Measurements from ENCODE around the gene MAU2.

Gene MAU2

DNA sequence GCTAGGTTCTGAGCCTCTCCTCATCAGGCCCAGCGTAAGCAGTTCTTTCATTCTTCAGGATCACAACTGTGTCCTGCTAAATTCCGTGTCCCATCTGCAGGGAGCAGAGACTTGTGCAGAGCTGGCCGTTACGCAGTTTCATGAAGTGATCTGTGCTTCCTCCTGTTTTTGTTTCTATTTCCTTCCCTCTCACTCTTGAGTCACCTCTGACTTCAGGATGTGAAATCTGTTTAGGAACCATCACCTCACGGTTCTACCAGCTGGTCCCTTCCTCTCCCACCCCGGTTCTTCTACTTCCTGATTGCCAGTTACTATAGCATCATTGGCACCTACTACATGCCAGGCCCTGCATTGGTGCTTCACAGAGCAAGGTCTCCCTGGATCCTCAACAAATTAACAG, 8.5 kb downstream of the MAU2 start:
- H3K4me3 Mint-ChIP-seq: no peak overlapping the region
- H3K27me3 Mint-ChIP-seq: no peaks in the 10 kb centered on the region
- no peaks in the 10 kb centered on the region for H3K9me3 Mint-ChIP-seq
- peaks cover 34% of the 10 kb centered on the region for H3K4me1 Mint-ChIP-seq
- peaks cover 9% of the 10 kb centered on the region for H3K36me3 Mint-ChIP-seq
- peak overlapping the region; percentile 38 for H3K27ac Mint-ChIP-seq

DNA sequence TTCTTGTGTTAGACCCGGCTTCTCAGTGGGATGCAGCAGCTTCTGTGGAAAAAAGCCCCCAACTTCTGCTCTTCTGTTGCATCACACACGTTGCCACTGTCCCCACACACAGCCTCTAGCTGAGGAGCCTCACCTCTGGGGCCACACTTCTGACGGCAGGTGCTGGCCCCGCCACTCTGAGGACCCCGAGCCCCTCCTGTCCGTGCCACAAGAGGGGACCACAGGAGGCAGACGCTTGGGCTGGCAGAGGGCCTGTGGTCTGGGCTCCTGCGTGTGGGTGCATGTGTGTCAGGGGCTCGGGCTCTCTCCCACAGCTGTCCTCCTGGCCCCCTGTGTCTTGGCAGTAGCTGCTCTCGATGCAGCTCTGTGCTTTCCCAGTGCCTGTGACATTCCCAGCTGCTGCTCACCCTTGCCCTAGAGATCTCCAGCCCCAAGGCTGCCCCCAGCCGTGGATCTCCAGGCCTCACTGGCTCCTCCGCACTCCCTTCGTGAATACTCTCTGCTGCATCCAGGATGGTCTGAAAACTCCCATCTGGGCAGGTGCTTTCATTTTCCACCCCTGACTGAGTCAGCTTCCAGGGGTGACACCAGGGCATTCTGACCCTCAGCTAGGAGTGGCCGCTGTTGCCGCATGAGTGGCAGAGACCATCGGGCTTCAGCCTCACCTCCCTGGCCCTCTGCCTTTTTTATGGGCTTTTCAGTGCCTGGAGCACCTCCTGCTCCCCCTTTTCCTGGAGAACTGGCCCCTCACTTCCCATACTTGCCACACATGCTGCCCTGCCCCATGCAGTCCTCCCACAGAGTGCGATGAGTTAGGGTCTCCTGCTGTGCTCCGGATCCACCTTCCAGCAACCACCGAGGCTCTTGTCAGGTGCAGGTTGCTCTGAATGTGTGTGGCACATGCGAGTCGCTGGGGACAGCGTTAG, 13.7 kb downstream of the MAU2 start:
- Mint-ChIP-seq H3K4me1 (peaks cover 5% of the 10 kb centered on the region), H3K9me3 (no peaks in the 10 kb centered on the region), H3K27me3 (no peaks in the 10 kb centered on the region), H3K4me3 (no peak overlapping the region), H3K36me3 (peaks cover 10% of the 10 kb centered on the region), H3K27ac (peak overlapping the region; percentile 6)

DNA sequence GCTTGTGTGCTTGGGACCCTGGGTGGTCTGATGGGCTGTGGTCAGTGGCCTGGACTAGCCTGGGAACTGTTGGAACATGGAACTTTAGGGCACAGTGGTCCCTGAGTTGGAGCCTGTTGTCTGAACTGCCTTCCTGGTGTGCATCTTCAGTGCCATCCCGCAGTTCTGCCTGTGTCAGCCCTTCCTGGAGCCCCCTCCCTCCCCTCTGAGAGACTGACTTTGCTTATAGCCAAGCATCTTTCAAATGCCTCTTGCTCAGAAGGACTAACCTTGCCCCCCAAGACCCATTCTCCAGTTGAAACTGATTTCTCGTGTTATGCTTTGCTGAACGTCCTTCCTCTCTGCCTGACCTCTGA, 14.3 kb downstream of the MAU2 start:
- H3K27ac Mint-ChIP-seq: no peak overlapping the region
- peaks cover 8% of the 10 kb centered on the region for H3K36me3 Mint-ChIP-seq
- no peak overlapping the region for H3K4me3 Mint-ChIP-seq
- no peaks in the 10 kb centered on the region for H3K27me3 Mint-ChIP-seq
- no peaks in the 10 kb centered on the region for H3K9me3 Mint-ChIP-seq
- peaks cover 3% of the 10 kb centered on the region for H3K4me1 Mint-ChIP-seq

DNA sequence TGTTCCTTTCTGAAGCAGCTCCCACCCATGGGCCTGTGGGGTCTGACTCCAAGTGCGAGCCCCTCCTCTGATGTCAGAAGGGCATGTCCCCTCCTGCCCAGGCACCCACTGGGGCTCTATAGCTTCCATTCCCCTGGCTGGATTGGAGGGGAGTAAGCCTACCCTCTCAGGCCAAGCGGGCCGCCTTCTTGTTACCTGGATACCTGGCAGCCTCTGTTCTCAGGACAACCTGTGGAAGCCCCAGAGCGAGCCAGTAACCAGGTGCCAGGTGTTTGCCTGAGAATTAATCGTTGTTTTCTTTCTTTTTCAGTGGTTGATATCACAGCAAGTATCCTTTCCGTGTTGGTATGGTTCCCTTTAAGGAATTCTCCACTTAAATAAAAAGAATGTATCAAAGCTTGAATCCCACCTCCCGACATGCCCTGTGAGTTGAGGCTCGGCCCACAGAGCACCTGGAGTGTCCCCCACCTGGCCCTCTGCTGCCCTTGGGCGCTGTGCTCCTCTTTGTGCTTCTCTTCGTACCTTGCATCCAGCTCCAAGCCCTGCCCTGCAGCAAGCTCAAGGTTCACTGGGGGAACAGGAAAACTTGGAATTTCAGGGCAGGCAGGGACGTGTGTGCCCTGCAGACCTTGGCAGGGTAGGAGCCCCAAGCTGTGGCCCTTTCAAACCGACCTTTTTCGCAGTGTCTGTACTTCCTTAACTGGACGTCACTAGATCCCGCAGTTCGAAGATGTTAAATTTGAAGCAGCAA, 15.0 kb downstream of the MAU2 start:
- Mint-ChIP-seq H3K27ac (no peak overlapping the region), H3K27me3 (no peaks in the 10 kb centered on the region), H3K4me1 (peaks cover 3% of the 10 kb centered on the region), H3K9me3 (no peaks in the 10 kb centered on the region), H3K36me3 (peaks cover 8% of the 10 kb centered on the region), H3K4me3 (no peak overlapping the region)

DNA sequence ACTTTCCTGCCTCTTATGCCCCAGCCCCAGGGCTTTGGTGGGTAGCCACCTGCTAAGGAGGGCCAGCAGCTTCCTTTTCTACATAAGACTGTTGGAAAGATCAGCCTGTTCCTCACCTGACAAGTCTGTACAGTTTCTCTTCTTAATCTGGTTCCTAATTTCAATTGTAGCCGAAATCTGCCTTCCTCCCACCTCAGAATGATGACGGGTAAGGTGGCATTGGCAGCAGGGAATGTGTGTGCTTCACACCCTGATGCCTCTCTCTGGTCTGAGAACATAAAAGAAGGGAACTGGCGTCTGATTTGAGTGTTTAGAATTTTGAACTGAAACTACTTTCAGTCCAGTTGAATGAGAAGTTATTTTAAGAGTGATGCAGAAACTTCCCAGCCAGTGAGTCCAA, 16.0 kb downstream of the MAU2 start:
- Mint-ChIP-seq H3K36me3 (peaks cover 8% of the 10 kb centered on the region), H3K4me3 (no peak overlapping the region), H3K27me3 (no peaks in the 10 kb centered on the region), H3K4me1 (peaks cover 3% of the 10 kb centered on the region), H3K27ac (no peak overlapping the region), H3K9me3 (no peaks in the 10 kb centered on the region)

DNA sequence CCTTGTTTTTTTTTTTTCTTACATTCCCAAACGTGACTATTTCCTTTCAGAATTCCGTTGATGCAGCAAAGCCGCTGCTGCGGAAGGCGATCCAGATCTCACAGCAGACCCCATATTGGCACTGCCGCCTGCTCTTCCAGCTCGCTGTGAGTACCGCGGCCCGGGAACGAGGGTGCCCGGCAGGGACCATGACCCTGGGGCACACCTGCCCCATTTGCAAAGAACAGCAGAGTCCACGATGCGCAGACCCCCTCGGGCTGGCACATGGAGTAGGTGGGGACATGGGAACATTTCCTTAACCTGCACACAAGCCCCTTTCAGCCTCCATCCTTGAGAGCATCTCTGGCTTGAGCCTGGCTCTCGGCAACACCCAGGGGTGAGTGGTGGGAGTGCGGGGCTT, 16.5 kb downstream of the MAU2 start:
- peaks cover 8% of the 10 kb centered on the region for H3K36me3 Mint-ChIP-seq
- H3K27me3 Mint-ChIP-seq: no peaks in the 10 kb centered on the region
- H3K4me1 Mint-ChIP-seq: peaks cover 3% of the 10 kb centered on the region
- H3K4me3 Mint-ChIP-seq: no peak overlapping the region
- no peak overlapping the region for H3K27ac Mint-ChIP-seq
- H3K9me3 Mint-ChIP-seq: no peaks in the 10 kb centered on the region

DNA sequence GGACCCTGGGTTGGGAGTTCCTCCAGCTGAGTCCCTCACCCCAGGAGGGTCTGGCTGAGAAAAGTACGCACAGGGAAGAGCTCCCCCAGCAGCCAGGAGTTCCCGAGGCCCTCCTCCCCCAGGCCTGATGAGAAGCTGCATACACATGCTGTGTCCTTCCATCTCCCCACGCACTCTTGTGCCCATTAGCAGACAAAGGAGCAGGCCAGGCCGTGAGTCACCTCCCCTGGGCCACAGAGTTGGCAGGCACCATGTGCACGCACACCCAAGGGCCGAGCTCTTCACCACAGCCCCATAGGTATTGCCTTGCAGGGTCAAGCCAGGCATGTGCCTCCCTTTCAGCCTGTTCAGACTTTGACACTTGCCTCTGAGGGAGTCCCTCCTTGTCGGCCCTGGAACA, 17.5 kb downstream of the MAU2 start:
- Mint-ChIP-seq H3K9me3 (no peaks in the 10 kb centered on the region), H3K4me3 (no peak overlapping the region), H3K27me3 (no peaks in the 10 kb centered on the region), H3K36me3 (peaks cover 8% of the 10 kb centered on the region), H3K27ac (no peak overlapping the region), H3K4me1 (peaks cover 3% of the 10 kb centered on the region)

DNA sequence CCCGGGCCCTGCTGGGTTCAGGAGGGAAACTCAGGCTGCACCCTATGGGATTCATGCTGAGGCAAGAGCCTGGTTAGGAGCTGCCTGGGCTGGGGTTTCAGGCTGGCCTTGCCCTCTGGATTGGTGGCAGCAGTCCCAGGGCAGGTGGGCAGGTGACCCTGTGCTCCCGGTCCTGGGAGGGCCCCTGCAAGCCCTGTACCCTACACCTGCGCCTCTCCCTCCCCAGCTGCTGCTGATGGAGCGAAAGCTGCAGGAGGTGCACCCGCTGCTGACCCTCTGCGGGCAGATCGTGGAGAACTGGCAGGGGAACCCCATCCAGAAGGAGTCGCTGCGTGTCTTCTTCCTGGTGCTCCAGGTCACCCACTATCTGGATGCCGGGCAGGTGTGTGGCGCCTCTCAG, 20.4 kb downstream of the MAU2 start:
- Mint-ChIP-seq H3K36me3 (peaks cover 8% of the 10 kb centered on the region), H3K27ac (no peak overlapping the region), H3K4me1 (no peaks in the 10 kb centered on the region), H3K9me3 (no peaks in the 10 kb centered on the region), H3K27me3 (no peaks in the 10 kb centered on the region), H3K4me3 (no peak overlapping the region)

DNA sequence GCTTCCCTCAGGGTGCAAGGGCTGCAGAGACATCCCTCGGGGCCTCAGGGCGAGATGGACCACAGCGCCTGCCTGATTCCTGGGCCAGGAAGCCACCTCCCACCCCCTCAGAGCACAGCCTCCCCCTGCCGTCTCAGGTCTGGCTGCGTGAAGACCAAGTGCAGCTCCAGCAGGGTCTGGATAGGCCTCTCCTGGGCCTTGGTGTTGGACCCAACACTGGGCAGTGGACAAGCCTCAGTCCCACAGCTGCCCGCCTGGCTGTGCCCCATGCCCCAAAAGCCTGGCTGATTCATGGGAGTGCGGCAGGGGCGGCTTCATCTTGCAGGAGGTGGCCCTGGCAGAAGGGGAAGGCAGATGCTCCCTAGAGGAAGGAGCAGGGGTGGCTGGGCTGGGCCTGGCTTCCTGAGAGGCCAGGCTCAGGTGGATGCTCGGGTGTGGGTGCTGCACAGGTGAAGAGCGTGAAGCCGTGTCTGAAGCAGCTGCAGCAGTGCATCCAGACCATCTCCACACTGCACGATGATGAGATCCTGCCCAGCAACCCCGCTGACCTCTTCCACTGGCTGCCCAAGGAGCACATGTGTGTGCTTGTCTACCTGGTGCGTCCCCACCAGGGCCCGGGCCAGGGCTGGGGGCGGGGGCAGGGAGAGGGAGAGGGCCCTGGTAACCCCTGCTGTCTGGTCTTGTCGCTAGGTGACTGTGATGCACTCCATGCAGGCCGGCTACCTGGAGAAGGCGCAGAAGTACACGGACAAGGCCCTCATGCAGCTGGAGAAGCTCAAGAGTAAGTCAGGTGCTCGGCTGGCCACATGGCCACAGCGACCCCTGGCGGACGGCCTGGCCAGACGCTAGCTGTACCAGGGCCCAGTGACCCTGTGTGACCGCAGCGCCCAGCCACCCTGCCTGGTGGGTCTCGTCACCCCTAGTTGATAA, 21.7 kb downstream of the MAU2 start:
- Mint-ChIP-seq H3K9me3 (no peaks in the 10 kb centered on the region), H3K36me3 (peaks cover 7% of the 10 kb centered on the region), H3K27me3 (no peaks in the 10 kb centered on the region), H3K27ac (no peak overlapping the region), H3K4me1 (no peaks in the 10 kb centered on the region), H3K4me3 (no peak overlapping the region)

DNA sequence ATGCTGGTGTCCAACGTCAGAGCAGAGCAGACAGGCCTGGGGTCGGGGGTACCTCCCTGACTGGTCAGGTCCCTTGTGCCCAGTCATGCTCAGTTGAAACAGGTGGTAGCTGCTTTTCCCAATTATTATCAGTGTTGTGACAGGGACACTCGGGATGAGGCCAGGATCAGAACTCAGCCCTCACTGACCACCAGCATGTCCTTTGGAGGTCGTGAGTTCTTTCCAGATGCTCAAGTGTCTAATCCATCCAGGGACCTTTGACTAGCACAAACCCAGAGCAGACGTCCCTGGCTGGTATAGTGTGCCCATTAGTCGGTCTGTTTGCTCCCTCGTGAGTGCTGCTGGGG, 22.4 kb downstream of the MAU2 start:
- Mint-ChIP-seq H3K27ac (no peak overlapping the region), H3K9me3 (no peaks in the 10 kb centered on the region), H3K36me3 (peaks cover 7% of the 10 kb centered on the region), H3K4me1 (no peaks in the 10 kb centered on the region), H3K4me3 (no peak overlapping the region), H3K27me3 (no peaks in the 10 kb centered on the region)

DNA sequence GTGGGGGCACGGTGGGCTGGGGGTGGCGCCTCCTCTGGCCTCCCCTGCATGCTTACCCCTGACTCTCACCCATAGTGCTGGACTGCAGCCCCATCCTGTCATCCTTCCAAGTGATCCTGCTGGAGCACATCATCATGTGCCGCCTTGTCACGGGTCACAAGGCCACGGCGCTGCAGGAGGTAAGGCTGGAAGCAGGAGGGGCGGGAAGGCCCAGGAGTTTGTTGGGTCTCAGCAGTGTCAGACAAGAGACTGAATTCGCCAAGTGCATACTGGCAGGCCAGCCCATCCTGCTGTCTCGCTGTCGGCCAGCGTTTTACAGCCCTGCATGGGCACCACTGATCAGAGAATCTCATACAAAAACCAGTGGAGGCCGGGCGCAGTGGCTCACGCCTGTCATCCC, 23.1 kb downstream of the MAU2 start:
- peaks cover 1% of the 10 kb centered on the region for H3K36me3 Mint-ChIP-seq
- H3K27me3 Mint-ChIP-seq: no peaks in the 10 kb centered on the region
- H3K27ac Mint-ChIP-seq: no peak overlapping the region
- H3K4me1 Mint-ChIP-seq: no peaks in the 10 kb centered on the region
- H3K4me3 Mint-ChIP-seq: no peak overlapping the region
- H3K9me3 Mint-ChIP-seq: no peaks in the 10 kb centered on the region

DNA sequence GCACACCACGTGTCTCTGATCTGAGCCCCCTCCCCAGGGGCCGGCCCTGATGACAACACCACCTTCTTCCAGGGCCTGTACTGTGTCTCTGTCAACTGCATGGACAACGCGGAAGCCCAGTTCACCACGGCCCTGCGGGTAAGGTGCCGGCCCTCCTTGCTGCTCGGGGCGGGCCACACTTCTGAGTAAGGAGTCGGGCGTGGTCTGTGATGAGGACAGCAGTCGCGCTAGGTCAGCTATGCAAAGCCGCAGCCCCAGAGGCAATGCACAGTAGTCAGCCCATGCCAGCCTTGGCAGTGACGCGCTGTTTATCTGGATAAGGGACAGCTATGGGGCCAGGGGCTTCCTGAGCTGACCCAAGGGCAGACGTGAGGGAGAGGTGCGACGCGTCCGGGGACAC, 24.6 kb downstream of the MAU2 start:
- H3K36me3 Mint-ChIP-seq: peaks cover 4% of the 10 kb centered on the region
- no peaks in the 10 kb centered on the region for H3K27me3 Mint-ChIP-seq
- no peak overlapping the region for H3K27ac Mint-ChIP-seq
- H3K9me3 Mint-ChIP-seq: no peaks in the 10 kb centered on the region
- no peak overlapping the region for H3K4me3 Mint-ChIP-seq
- no peaks in the 10 kb centered on the region for H3K4me1 Mint-ChIP-seq

DNA sequence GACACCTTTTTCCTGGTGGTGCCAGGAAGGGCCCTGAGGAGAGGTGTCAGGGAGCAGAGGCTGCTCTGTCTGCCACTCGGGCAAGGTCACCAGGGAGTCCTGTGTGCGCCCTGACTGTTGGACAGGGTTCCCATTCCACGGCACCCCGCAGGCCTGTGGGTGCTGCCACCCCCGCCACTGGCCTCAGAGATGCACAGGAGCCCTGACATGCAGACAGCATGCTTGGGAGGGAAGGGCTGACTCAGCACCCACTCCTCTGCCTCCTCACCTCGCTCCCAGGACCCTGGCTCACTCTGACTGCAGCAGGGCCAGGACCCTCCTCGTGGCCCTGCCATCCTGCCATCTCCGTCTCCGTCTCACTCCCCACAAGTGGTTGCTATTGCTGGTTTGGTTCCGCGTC, 25.3 kb downstream of the MAU2 start:
- Mint-ChIP-seq H3K4me3 (no peak overlapping the region), H3K36me3 (peaks cover 4% of the 10 kb centered on the region), H3K27me3 (no peaks in the 10 kb centered on the region), H3K27ac (no peak overlapping the region), H3K9me3 (no peaks in the 10 kb centered on the region), H3K4me1 (no peaks in the 10 kb centered on the region)

DNA sequence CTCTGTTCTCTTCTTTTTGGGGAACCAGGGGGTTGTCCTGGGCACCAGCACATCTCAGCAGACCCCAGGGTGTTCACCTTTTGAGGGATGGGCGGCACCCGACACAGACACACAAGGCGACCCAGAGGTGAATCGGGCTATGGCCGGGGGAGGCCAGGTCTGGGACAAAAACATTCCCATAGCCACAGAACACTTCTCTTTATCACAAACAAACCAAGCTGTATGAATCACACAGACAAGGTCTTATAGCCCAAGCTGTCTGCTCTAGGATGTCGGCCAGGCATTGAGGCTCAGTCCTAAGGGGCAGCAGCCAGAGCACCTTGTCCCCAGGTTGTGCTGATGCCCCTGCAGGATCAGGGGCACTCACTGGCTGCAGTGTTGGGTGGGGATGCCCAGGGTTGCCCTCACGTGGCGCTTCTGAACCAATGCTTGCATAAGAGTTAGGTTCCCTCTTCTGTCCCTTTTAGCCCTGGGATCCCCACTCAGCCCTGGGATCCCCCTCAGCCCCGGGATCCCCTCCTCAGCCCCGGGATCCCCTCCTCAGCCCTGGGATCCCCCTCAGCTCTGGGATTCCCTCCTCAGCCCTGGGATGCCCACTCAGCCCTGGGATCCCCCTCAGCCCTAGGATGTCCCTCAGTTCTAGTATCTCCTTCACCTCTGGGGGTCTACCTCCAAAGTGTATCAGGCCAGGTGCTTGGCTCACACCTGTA, 26.9 kb downstream of the MAU2 start:
- Mint-ChIP-seq H3K36me3 (peaks cover 4% of the 10 kb centered on the region), H3K4me3 (no peak overlapping the region), H3K27ac (no peak overlapping the region), H3K4me1 (no peaks in the 10 kb centered on the region), H3K27me3 (no peaks in the 10 kb centered on the region), H3K9me3 (no peaks in the 10 kb centered on the region)

DNA sequence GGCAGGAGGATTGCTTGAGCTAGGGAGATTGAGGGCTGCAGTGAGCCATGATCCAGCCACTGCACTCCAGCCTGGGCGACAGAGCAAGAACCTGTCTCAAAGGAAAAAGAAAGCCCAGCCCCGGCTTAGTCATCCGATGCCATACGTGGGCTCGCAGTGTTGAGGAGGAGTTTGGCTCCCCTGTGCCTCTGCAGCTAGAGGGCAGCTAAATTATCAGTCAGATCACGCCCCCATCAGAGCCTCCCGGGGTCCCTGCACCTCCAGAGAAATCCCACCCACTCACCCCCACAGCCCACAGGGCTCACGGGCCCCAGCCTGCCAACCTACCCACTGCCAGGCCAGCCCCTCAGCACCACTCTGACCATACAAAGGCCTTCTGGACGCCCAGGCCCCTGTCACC, 27.6 kb downstream of the MAU2 start:
- no peaks in the 10 kb centered on the region for H3K27me3 Mint-ChIP-seq
- no peaks in the 10 kb centered on the region for H3K4me1 Mint-ChIP-seq
- no peaks in the 10 kb centered on the region for H3K9me3 Mint-ChIP-seq
- peaks cover 4% of the 10 kb centered on the region for H3K36me3 Mint-ChIP-seq
- H3K4me3 Mint-ChIP-seq: no peak overlapping the region
- H3K27ac Mint-ChIP-seq: no peak overlapping the region

All from activated naive CD4-positive, alpha-beta T cell treated with anti-CD3 and anti-CD28 coated beads, Interleukin-2, amount 50 U/mL, for 24 hours (primary cell).